CD14-positive monocyte (primary cell): ENCODE data around the gene ABI3. TPM values are rescaled to one million over a fixed set of nuclear protein-coding genes. Genes with fewer than 3 reads are reported as not detected.

Source experiments
- DNase-seq, 3 donors: peaks; one replicate each; pipeline ENCODE4 v3.0.0-alpha.2; 2011 to 2022
- H2AFZ ChIP-seq: 2 replicates; pipeline ENCODE4 v1.6.0; 2012; ENCODE audit warnings: mild to moderate bottlenecking, low read depth, low read length, inconsistent platforms; ENCODE audit not compliant: insufficient read depth, poor library complexity, severe bottlenecking
- H3K27ac ChIP-seq, 2 donors: 1 replicate in 1 of 2; 2 replicates in 1 of 2; pipeline ENCODE4 v1.5.1; 2012 to 2013; ENCODE audit warnings: low read length in 2 of 2, control low read depth in 1 of 2, inconsistent platforms in 1 of 2, low read depth in 1 of 2, mild to moderate bottlenecking in 1 of 2
- H3K27me3 ChIP-seq, 2 donors: one replicate each; pipeline versions ENCODE4 v1.6.0 to v1.6.1; 2011 to 2013; ENCODE audit warnings: low read length in 2 of 2; ENCODE audit not compliant: control insufficient read depth in 2 of 2, insufficient read depth in 2 of 2
- H3K36me3 ChIP-seq, 2 donors: replicated peaks in 1 of 2; 1 replicate in 1 of 2; 2 replicates in 1 of 2; pipeline versions ENCODE4 v1.5.1 to v1.6.1; 2012 to 2013; ENCODE audit warnings: low read length in 2 of 2, control low read depth in 1 of 2, inconsistent platforms in 1 of 2, mild to moderate bottlenecking in 1 of 2; ENCODE audit not compliant: insufficient read depth in 2 of 2, control insufficient read depth in 1 of 2
- H3K4me1 ChIP-seq, 2 donors: 1 replicate in 1 of 2; 2 replicates in 1 of 2; pipeline versions ENCODE4 v1.5.1 to v1.6.1; 2012 to 2013; ENCODE audit warnings: low read length in 2 of 2, control low read depth in 1 of 2, inconsistent platforms in 1 of 2, mild to moderate bottlenecking in 1 of 2, moderate library complexity in 1 of 2; ENCODE audit not compliant: insufficient read depth in 2 of 2, control insufficient read depth in 1 of 2
- H3K4me2 ChIP-seq: replicated peaks from 2 replicates; pipeline ENCODE3; 2012; ENCODE audit warnings: low read length, moderate library complexity, mild to moderate bottlenecking; ENCODE audit not compliant: poor library complexity, severe bottlenecking; ENCODE audit errors: extremely low read depth
- H3K4me3 ChIP-seq, 3 experiments: fragments of 200-600 bp in 1 of 3; sonication (generic) in 1 of 3; replicated peaks in 1 of 3; 1 replicate in 2 of 3; 2 replicates in 1 of 3; pipeline ENCODE4 v1.5.1; 2011 to 2013; ENCODE audit warnings: low read length in 3 of 3, mild to moderate bottlenecking in 3 of 3, control low read depth in 2 of 3, low read depth in 2 of 3, inconsistent platforms in 1 of 3, moderate library complexity in 1 of 3
- H3K79me2 ChIP-seq: 2 replicates; pipeline ENCODE4 v1.6.0; 2012; ENCODE audit warnings: mild to moderate bottlenecking, control low read depth, inconsistent platforms, low read length, moderate library complexity; ENCODE audit not compliant: insufficient read depth
- H3K9ac ChIP-seq: 2 replicates; pipeline ENCODE4 v1.6.0; 2017; ENCODE audit warnings: low read length, mild to moderate bottlenecking; ENCODE audit not compliant: insufficient read depth, poor library complexity, severe bottlenecking
- H3K9me3 ChIP-seq, 2 donors: replicated peaks in 1 of 2; 1 replicate in 1 of 2; 2 replicates in 1 of 2; pipeline versions ENCODE4 v1.5.1 to v1.6.1; 2012 to 2013; ENCODE audit warnings: low read length in 2 of 2, control low read depth in 1 of 2; ENCODE audit not compliant: control insufficient read depth in 1 of 2, insufficient read depth in 1 of 2
- H4K20me1 ChIP-seq: 2 replicates; pipeline ENCODE4 v1.6.0; 2012; ENCODE audit warnings: mild to moderate bottlenecking, low read length, control low read depth, moderate library complexity; ENCODE audit not compliant: insufficient read depth
- H3K27ac Mint-ChIP-seq, 7 donors: one replicate each; pipeline ENCODE4 v1.8.0; 2020; ENCODE audit warnings: mild to moderate bottlenecking in 7 of 7, mixed read lengths in 7 of 7, moderate library complexity in 6 of 7, inconsistent platforms in 2 of 7
- H3K27me3 Mint-ChIP-seq, 3 donors: one replicate each; pipeline ENCODE4 v1.8.0; 2021 to 2022; ENCODE audit warnings: low read depth in 3 of 3, mild to moderate bottlenecking in 3 of 3, mixed read lengths in 3 of 3, moderate library complexity in 3 of 3, inconsistent platforms in 1 of 3
- H3K36me3 Mint-ChIP-seq, 2 donors: one replicate each; pipeline ENCODE4 v1.8.0; 2020; ENCODE audit warnings: mixed read lengths in 2 of 2, inconsistent platforms in 1 of 2, mild to moderate bottlenecking in 1 of 2
- H3K4me1 Mint-ChIP-seq: one replicate; pipeline ENCODE4 v1.8.0; 2020; ENCODE audit warnings: mild to moderate bottlenecking, mixed read lengths
- H3K4me3 Mint-ChIP-seq, 2 donors: one replicate each; pipeline ENCODE4 v1.8.0; 2020; ENCODE audit warnings: mild to moderate bottlenecking in 2 of 2, mixed read lengths in 2 of 2, moderate library complexity in 1 of 2
- H3K9me3 Mint-ChIP-seq, 7 donors: one replicate each; pipeline ENCODE4 v1.8.0; 2020 to 2022; ENCODE audit warnings: mixed read lengths in 7 of 7, mild to moderate bottlenecking in 6 of 7, moderate library complexity in 6 of 7, inconsistent platforms in 2 of 7
- CTCF ChIP-seq: fragments of 200-600 bp; IDR thresholded peaks from one replicate; pipeline ENCODE4 v1.8.0; 2022; ENCODE audit warnings: antibody characterized with exemption, mild to moderate bottlenecking
- WGBS: methylation state at CpG from one replicate; pipeline ENCODE4 v1.1.5; 2013; ENCODE audit warnings: missing lambda C conversion rate; ENCODE audit not compliant: insufficient coverage; 5-methylcytosine and 5-hydroxymethylcytosine counted together
- intact Hi-C, 2 donors: fragments of 100-400 bp; cut with micrococcal nuclease; formaldehyde crosslinking; loops; one replicate each; pipeline versions ENCODE4 v1.15.0 to v1.15.1; 2023
- polyA plus RNA-seq, 3 donors: library from polyadenylated mRNA; depleted of rRNA in 1 of 3; unstranded in 2 of 3; stranded (reverse) in 1 of 3; fragments of 300-500 nt in 2 of 3; fragments of >200 nt in 1 of 3; fragmentation: Illumina TruSeq in 2 of 3; gene quantifications; 1 replicate in 2 of 3; 2 replicates in 1 of 3; pipeline ENCODE4 v1.2.3, GENCODE V29; 2012 to 2021

ABI3 gene
- polyA plus RNA-seq, 3 donors: 43.2 to 90.6 (median 73.2) TPM

- Histone ChIP-seq H3K9ac (peak overlapping the region; percentile 5), H3K36me3 (no peaks in the 10 kb centered on the region), H3K4me1 (peaks cover 28 to 43% of the 10 kb centered on the region in 2 donors), H4K20me1 (no peaks in the 10 kb centered on the region), H3K27me3 (peaks cover 0 to 12% of the 10 kb centered on the region in 2 donors), H3K27ac (peak overlapping the region; percentile 28 to 75), H3K79me2 (no peaks in the 10 kb centered on the region), H2AFZ (no peak overlapping the region), H3K4me2 (peak overlapping the region; percentile 20), H3K9me3 (no peaks in the 10 kb centered on the region), H3K4me3 (peak overlapping the region in 1 of 3 experiments; percentile 41)
- Mint-ChIP-seq H3K9me3 (peaks cover 0 to 3% (median 2%) of the 10 kb centered on the region in 7 donors), H3K27me3 (peaks cover 10 to 23% (median 21%) of the 10 kb centered on the region in 3 donors), H3K4me1 (peaks cover 36% of the 10 kb centered on the region), H3K27ac (peak overlapping the region; percentile 73 to 96 (median 84)), H3K4me3 (peak overlapping the region in 1 of 2 donors; percentile 59), H3K36me3 (no peaks in the 10 kb centered on the region)
- intact Hi-C loops: no loop called here
- no peak for TF ChIP-seq CTCF
- no peak for DNase-seq
- WGBS: 53% methylated on average over 2 of the region's 4 CpGs
Measured at GRCh38 chr17:49235896-49236295, 25.4 kb downstream of the ABI3 start.

- Mint-ChIP-seq H3K4me3 (no peak overlapping the region), H3K9me3 (peaks cover 0 to 3% (median 0%) of the 10 kb centered on the region in 7 donors), H3K27me3 (peaks cover 2 to 8% (median 5%) of the 10 kb centered on the region in 3 donors), H3K27ac (peak overlapping the region in 1 of 7 donors; percentile 71), H3K36me3 (no peaks in the 10 kb centered on the region), H3K4me1 (peaks cover 21% of the 10 kb centered on the region)
- Histone ChIP-seq H3K9ac (no peak overlapping the region), H3K79me2 (no peaks in the 10 kb centered on the region), H3K4me1 (peaks cover 16 to 23% of the 10 kb centered on the region in 2 donors), H3K27me3 (no peaks in the 10 kb centered on the region), H3K36me3 (no peaks in the 10 kb centered on the region), H3K4me2 (no peak overlapping the region), H3K4me3 (no peak overlapping the region), H3K27ac (no peak overlapping the region), H3K9me3 (no peaks in the 10 kb centered on the region), H2AFZ (no peak overlapping the region), H4K20me1 (no peaks in the 10 kb centered on the region)
- no peak for TF ChIP-seq CTCF
- DNase-seq: no peak
- WGBS: no CpG with 5 or more reads among the region's 1 CpG
- intact Hi-C loops: no loop called here
Measured at GRCh38 chr17:49239963-49240362, 29.5 kb downstream of the ABI3 start.
